NCI-H345 (cell line): ENCODE data around the gene ACIN1.
A peak's percentile ranks its signal among the peaks of the same experiment; 100 is the strongest.
"Not testable (repeated sequence)": the region's sequence is repeated elsewhere in the genome, so short reads cannot be mapped to it uniquely, and the experiment has no call there.

Source experiments
- DNase-seq: peaks from one replicate; lab custom pipeline; 2025; lab: John Stamatoyannopoulos, UW

The ACIN1 gene

DNA sequence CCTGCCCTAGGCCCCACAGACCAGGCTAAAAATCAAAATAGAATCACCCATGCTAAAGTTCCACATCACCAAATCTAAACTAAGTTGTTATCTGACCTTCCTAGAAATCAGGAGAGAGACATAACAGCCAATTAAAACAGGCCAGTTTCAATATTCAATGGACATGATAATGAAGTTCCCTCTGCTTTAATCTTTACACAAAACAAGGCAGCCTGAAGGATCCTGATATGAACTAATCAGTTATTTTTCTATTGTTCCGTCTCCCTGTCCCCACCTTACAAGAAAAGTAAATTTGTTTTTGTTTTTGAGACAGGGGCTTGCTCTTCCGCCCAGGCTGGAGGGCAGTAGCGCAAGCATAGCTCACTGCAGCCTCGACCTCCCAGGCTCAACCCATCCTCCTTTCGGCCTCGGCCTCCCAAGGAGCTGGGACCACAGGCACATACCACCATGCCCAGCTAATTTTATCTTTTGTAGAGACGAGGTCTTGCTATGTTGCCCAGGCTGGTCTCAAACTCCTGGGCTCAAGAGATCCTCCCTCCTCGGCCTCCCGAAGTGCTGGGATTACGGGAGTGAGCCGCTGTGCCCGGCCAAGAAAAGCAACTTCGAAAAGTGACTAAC lies 29.5 kb upstream of the ACIN1 start:
- no peak for DNase-seq

DNA sequence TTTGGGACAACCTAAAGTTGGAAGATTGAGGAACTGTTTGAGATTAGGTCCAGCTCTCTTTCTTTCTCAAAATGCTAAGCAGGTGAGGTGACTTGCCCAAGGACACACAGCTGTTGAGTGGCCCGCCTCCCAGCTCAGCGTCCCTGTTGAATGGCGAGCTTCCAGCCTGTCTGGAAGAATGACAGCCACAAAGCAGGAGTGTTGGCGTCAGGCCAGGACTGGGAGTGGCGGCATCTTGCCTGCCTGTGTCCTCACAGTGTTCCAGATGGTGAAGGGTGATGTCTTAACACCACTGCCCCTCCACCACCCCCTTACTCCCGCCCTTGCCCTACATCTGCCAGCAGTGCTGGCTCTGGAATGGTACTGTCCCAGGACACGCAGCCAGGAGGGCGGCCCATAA lies 28.5 kb upstream of the ACIN1 start:
- peak; percentile 41 for DNase-seq

DNA sequence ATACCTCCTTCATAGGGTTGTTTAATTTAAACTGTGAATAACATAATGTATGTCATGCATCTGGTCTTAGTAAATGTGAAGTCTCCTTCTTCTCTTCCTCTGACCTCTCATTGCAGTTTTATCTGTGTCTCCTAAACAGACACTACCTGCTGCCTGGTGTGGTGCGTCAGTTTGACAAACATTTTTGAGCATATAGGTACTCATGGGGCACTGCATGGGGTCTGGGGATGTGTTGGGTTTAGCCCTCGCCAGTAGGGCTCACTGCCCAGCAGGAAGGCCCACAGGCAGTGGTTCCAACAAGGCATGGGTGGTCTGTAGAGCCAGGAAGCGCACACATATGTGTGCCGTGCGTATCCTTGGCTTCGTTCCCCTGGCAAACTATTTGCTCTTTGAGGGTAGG lies 27.1 kb upstream of the ACIN1 start:
- no peak for DNase-seq

DNA sequence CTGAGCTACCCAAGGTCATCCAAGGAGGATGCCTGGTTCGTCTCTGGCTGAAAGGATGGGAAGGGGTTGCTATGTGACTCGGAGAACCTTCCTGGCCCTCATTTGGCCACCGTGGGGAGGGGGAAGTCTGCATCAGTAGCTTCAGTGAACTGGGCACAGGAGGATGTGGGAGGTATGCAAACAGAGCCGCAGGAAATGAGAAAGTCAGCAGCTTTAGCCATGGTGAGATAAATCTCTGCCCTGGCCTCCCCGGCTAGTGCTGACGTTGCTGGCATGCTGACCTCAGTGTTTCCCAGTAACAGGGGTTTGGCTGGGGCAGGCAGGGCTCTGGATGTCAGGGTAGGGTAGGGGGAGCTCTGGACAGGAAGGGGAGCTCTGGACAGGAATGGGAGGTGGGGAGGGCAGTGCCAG lies 26.4 kb upstream of the ACIN1 start:
- no peak for DNase-seq

DNA sequence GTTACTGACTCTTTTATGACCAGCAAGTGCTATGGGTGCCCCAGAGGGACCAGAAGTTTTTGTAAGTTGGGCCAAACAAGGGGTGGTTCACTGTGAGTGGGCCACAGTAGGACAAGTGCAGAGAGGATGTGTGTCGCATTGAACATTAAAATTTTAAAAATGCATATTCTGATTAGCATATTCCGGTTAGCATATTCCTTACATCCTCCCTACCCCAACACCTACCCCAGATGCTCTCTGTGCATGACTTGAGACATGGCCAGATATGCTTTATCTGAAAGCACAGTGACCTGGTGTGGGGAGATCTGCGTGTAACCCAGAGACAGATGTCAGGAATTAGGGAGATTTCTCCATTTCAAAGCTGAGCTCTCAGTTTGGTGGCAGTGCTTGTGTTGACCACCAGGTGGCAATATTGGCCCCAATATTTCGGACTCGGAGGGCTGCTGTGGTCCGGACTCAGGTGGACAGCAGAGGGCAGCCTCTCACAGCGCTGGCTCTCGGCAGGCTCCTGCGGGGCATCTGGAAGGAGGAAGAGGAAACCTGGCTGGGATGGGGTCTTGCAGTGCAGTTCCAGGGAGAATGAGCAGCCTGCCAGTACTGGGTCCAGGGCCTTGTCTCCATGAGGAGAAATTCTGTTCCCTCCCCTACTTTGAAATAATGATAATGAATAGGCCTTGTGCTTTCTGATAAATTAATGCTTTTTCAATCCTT lies 25.8 kb upstream of the ACIN1 start:
- DNase-seq, result peak; percentile 88

DNA sequence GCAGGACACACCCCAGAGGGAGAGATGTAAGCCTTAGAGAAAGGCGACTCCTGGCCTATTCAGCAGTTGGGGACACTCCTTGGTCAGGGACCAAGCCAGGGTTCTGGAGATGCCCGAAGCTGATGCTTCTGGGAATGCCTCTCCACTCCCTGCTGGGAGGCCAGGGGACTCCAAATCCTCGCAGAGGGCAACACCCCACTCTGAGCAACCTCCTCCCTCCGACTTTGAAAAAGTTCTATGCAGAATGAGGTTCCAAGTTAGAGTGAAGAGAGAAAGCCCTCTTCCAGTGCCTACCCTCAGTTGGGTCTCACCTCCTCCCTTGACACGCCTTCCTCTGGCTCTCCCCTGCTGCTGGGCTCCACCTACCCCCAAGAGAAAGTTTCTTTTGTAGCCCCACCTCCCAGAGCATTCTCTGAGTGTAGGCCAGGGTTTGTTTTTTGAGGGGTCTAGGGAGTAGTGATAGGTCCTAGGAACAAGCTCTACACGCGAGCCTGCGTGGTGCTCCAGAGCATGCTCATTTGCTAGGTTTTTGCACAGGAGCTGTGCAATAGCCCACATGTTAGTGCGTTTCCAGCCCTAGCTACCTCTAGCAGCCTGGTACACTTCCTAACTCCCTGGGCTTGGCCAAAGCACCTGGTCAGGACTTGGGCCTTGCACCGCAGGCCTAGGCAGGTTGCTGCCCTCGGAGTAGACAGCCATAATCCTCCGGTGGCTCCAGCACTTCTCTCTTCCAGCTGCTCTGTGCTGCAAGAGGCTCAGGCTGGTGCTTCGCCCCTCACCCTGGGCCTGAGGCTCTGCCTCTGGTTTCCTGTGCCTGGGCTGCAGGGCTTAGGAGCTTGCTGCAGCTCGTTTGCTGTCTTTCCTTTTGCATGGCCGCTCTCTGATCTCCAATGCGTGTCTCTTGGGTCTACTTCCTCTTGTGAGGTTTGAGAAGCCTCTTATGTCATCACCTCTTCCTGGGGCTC lies 24.7 kb upstream of the ACIN1 start:
- no peak for DNase-seq

DNA sequence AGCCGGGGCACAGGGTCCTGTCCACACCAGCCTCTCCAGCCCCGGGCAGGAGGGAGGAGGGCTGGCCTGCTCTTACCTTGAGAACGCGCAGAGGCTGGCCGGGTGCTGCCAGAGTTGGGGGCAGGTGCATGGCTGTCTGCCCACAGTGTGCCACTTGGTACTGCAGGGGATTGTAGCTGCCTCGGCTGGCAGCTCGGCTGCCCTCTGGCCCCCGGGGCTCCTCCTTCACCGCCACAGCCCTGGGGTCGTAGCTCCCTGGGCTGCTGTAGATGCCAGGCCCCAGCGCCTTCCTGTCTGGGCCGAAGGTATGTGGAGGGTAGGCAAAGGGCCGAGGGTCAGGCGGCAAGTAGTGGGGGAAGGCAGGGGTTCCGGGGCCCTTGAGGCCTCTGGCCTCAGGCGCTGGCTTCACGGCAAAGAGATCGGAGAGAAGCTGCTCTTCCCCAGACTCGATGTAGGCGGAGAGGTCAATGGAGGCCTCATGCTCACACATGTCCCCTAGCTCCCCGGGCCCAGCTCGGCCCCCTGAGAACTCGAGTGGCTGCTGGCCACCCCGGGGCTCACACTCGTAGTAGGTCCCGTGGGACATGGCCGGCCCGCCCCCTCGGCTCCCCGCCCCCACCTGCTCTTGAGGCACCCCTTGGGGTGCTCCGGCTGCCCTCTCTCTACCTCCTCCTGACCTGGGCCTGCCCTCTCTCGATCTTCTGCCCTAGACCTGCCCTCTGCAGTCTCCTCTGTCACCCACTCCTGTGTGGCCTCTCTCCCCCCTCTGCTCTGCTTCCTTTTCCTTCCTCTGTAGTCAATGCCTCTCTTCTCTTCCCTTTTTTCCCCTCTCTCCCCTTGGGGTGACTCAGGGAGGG lies 23.8 kb upstream of the ACIN1 start, which contains the start of gene CEBPE:
Gene CEBPE, minus strand, starts transcription at position 750 of the 857 bp plus-strand sequence. Its CDS starts 164 bp downstream, at position 586.
- no peak for DNase-seq

DNA sequence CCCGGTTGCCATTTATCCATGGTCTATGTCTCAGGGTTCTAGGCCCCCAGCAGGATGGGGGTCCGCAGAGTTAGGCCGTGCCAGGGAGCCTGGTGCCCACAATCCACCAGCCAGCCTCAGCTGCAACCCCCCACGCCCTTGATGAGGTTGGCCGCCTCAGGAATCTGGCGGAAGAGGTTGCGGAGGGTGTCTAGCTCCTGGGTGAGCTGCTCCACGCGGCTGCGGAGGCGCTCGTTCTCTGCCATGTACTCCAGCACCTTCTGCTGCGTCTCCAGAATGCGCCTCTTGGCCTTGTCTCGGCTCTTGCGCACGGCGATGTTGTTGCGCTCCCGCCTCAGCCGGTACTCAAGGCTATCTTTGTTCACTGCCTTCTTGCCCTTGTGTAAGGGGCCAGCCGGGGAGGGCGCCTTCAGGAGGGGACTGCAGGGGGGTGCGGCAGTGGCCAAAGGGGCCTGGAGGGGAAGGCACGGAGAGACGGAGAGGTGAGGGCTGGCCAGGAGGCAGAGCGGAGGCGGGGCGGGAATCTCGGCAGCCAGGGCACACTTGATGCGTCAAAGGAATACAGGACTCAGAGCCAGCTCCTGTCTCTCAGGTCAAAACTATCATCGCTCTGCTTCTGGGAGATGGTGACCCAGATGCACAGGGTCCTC lies 22.6 kb upstream of the ACIN1 start:
- DNase-seq, result no peak

DNA sequence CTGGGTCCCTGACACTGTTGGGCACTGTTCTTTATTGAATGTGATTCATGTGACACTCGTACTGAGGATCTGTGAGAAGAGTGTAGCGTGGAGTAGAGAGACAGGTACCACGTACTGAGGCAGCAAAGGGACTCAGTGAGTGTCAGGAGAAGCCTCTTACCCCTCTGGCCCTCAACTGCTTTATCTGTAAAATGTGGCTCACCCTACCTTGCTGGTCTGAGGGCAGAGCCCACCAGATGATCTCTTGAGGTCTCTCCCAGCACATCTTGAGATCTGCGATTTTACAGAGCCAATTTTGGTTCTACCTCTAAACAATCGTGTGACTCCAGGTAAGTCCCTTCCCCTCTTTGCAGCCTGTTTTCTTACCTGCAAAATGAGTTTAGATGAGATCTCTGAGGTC lies 21.0 kb upstream of the ACIN1 start:
- DNase-seq, result no peak

DNA sequence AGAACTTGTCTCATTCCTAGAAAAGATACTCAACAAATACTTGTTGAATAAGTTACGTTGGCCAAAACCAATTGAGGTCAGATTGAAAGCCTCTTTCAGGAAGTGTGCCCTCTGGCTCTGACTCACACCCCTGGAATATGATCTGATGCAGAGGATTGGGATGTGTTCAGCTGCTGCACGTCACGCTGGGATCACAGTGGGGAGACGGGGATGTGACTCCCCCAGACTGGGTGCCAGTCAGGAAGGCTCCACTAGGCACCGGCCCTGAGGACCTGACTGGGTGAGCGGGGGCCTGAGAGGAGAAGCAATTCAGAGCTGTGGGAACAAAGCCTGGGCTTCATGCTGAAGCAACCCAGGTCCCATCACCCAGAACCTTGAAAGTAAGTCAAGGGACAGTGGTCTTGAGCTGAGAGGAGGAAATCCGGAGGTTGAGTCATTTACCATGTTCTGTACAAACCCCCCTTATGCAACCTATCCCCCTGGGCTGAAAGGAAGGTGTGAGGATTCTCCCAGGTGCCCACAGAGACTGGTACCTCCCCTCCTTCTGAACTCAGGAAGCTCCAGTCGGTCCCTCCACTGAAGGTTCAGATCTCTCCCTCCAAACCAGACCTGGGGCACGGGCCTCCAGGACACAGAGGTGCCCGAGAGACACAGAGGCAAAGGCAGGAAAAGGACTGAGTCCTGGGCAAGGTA lies 20.2 kb upstream of the ACIN1 start:
- no peak for DNase-seq

DNA sequence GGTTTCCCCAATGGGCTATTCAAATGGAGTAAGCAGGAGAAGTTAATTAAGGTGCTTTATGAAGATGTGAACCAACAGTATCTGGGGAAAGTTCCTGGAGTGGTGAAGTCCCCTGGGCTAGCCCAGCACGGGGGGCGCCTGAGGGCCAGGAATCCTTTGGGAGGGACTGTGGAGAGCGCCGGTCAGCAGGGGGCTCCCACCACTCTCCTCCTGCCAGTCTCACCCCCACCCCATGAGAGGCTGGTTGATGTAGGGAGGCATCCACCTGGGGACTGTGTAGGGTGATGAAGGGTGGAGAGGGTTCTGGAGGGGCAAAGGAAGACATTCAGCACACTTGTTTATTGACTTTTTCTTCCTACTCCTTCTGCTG lies 19.7 kb upstream of the ACIN1 start:
- no peak for DNase-seq

DNA sequence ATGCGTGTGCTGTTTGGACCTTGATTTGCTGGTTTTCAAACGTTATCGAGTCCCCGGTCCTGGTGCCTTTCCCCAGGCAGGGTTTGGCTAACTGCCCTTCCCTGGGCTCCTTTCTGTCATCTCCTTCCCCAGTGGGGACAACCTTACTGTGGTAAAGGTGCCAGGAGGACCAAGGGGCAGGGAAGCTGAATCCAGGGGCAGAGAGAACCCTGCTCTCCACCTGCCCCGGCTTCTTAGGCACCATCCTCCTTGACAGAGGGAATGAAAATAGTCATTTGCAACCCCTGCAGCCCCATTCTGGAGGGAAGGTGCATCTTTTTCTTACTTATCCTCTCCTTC lies 19.2 kb upstream of the ACIN1 start:
- DNase-seq, result no peak

DNA sequence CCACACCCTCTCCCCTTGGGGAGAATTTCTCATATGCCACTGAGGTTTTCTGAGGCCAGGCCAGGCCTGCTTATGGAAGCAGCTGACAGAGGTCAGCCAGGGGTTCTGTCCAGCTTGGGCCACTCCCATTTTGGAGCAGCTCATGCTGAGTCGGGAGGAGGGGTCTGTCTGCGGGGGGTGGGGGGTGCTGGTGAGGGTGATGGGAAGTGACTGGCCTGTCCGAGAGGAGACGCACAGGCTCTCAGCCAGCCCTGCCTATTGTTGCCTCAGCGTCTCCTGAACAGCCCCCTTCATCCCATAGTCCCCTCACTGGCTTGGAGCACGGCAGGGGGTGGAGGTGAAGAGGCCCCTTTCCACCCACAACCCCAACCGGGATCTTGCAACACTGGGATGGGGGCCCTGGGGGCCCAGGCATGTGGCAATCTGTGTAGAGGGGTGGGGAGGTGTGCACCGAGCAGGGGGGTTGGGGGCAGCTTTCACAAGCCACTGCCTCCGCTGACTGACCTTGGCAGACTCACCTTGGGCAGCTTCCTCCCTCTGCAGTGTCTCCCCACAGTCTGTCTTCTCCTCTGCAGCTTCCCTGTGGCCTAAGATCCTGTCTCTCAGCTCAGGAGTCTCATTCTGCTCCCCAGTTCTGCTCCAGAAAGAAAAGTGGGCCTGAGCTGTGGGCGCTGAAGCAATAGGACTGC lies 18.6 kb upstream of the ACIN1 start:
- no peak for DNase-seq

DNA sequence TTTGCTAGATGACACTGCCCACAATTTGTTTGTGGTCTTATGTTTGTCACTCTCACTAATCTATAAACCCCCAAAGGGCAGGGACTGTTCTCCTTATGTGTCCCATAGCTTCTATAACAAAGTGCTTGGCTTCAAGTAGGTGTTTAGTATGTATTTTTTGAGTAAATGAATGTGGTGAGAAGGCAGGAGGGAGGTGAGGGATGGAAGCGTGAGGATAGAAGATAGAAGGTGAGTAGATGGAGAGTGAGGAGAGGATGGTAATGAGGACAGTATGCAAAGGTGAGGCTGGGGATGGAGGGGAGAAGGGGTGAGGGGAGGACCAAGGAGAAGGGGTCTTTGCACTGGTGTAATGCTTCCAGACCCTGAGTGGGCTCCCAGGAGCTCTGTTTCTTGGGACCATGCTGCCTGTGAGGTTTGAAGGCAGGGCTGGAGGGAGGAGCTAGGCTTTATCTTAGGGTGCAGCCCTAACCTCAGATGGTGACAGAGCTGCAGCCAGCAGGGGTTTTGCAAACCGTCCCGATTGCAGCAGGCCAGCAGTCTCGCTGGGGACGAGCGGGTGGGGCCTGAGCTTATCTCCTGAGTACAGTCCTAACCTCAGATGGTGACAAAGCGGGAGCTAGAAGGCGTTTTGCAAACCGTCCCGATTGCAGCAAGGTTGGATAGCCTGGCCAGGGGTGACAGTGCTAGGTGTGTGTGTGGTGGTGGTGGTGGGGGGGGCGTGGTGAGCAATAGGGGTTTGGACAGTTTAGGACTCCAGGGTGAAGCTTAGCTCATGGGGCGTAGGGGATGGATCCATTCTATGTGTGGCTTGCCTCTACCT lies 17.6 kb upstream of the ACIN1 start:
- DNase-seq, result no peak

DNA sequence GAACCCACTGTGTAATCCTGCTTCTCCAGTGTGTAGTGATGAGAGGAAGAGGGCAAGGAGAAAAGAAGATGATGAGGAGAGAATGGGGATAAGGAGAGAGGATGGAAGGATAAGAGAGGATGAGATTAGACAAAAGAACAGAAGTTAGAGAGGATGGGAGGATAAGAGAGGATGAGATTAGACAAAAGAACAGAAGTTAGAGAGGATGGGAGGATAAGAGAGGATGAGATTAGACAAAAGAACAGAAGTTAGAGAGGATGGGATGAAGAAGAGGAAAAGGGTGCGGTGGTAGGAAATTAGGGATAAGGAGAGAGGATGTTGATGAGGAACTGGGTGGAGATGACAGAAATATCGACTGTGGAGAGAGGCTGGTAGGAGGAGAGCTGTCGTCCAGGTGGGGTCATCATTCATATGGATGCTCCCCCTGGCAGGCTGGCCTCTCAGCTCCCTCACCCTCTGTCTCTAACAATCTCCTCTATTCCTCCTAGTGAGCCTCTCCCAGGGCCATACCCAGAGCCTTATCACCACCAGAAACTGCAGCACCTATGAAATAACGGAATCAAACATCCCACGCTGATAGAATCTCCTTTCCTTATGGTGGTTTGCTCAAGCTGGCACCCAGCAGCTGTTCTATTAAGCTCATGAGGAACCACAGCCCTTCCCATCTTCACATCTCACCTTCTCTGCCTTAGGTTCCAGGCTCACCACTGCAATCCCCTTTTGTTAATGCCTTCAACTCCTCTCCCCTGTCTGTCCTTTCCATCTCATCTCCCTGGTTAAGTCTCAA lies 15.8 kb upstream of the ACIN1 start:
- DNase-seq, result no peak

DNA sequence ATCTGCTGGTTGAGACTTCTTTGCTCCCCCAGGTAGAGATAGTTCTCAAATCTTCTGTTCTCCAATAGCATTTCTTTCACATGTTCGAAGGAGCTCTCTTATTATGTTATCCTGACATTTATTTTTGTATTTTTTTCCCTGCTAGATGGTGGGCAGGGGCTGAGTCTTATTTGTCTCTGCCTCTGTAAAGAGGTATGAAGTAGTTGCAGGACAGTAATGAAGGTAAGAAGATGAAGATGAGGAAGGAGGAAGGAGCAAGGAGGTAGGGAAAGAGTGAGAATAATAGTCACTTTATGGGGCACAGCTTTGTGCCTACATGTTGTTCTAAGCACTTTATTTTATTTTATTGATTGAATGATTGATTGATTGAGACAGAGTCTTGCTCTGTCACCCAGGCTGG lies 14.8 kb upstream of the ACIN1 start:
- no peak for DNase-seq

DNA sequence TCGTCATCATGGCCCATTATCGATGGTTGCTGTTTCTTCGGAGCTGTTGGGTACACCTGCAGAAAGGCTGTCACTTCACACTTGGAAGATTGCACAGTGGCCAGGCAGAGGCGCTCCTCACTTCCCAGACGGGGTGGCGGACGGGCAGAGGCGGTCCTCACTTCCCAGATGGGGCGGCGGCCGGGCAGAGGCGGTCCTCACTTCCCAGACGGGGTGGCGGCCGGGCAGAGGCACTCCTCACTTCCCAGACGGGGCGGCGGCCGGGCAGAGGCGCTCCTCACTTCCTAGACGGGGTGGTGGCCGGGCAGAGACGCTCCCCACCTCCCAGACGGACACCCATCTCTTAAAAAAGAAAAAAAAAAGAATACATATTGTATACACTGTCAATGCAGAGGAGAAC lies 13.2 kb upstream of the ACIN1 start:
- DNase-seq, result not testable (repeated sequence)

DNA sequence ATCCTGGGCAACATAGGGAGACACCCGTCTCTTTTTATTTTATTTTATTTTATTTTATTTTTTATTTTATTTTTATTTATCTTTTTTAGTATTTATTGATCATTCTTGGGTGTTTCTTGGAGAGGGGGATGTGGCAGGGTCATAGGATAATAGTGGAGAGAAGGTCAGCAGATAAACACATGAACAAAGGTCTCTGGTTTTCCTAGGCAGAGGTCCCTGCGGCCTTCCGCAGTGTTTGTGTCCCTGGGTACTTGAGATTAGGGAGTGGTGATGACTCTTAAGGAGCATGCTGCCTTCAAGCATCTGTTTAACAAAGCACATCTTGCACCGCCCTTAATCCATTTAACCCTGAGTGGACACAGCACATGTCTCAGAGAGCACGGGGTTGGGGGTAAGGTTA lies 12.7 kb upstream of the ACIN1 start:
- not testable (repeated sequence) for DNase-seq

DNA sequence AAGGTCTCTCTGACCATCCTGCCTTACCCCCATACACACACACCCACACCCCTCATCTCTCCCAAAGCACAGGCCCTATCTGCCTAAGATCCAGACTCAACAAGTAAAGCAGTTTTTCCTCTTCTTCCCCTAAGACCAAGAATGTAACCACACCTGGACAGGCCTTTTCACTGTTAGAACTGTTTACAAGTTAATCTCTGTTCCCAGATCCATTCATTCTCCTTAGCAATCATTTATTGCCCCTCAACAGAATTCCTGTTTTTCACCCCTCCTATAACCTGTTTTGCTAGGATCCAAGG lies 11.8 kb upstream of the ACIN1 start:
- no peak for DNase-seq
